ENCODE results near the gene ATN1. TPM values are rescaled to one million over a fixed set of nuclear protein-coding genes. Genes with fewer than 3 reads are reported as not detected.

ATN1 gene
- total RNA-seq, 4 donors from 2014 or later: 49.0 to 136 (median 95.2) TPM

DNA sequence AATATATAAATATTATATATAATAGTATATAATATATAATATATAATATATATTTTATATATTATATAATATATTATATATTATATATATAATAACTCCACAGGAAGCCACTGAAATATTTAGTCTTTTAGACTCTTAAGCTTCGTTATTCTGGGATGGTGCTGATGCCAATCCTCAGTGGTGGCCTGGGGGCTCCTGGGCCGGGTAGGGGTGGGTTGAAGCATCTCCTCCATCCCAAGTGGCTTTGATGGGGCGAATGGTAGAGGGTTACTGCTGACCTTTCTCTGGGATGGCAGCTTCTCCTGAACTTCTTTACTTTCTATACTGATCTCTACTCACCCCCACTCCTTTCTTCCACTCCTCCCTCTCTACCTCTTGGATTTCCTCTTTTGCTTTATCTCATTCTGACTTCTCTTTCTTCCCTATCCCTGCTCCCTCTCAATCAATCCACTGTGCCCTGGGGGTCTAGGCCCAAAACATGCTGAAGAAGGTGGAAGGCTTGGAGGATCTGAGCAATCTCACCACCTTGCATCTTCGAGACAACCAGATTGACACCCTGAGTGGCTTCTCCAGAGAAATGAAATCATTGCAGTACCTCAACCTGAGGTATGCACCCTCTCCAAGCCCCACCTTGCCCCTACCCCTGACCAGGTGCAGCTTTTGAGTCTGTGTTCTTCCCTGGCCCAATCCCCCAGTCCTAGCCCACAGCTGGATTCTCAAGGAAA lies 18.2 kb upstream of the ATN1 start:
- H3K4me3 ChIP-seq: no peak overlapping the region
- TF ChIP-seq POLR2A (IDR thresholded peaks at IDR 0.05) (no peak), EP300 (IDR thresholded peaks at IDR 0.05) (no peak), POLR2AphosphoS5 (IDR thresholded peaks at IDR 0.05) (no peak)
- TF ChIP-seq, protein P1, sequence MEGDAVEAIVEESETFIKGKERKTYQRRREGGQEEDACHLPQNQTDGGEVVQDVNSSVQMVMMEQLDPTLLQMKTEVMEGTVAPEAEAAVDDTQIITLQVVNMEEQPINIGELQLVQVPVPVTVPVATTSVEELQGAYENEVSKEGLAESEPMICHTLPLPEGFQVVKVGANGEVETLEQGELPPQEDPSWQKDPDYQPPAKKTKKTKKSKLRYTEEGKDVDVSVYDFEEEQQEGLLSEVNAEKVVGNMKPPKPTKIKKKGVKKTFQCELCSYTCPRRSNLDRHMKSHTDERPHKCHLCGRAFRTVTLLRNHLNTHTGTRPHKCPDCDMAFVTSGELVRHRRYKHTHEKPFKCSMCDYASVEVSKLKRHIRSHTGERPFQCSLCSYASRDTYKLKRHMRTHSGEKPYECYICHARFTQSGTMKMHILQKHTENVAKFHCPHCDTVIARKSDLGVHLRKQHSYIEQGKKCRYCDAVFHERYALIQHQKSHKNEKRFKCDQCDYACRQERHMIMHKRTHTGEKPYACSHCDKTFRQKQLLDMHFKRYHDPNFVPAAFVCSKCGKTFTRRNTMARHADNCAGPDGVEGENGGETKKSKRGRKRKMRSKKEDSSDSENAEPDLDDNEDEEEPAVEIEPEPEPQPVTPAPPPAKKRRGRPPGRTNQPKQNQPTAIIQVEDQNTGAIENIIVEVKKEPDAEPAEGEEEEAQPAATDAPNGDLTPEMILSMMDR (IDR thresholded peaks at IDR 0.05): no peak
- H3K27ac ChIP-seq: no peak overlapping the region
- whole genome bisulfite sequencing, 2 donors (ENCODE audit: low coverage in 1 of 2): 88 to 100% methylated on average over 2 to 3 of the region's 4 CpGs
- ATAC-seq: no peak
- H3K9me3 ChIP-seq: no peaks in the 10 kb centered on the region
- peaks cover 0 to 21% (median 4%) of the 10 kb centered on the region in 3 donors for H3K4me1 ChIP-seq
- peaks cover 0 to 24% of the 10 kb centered on the region in 2 donors for H3K36me3 ChIP-seq
- H3K27me3 ChIP-seq: no peaks in the 10 kb centered on the region

DNA sequence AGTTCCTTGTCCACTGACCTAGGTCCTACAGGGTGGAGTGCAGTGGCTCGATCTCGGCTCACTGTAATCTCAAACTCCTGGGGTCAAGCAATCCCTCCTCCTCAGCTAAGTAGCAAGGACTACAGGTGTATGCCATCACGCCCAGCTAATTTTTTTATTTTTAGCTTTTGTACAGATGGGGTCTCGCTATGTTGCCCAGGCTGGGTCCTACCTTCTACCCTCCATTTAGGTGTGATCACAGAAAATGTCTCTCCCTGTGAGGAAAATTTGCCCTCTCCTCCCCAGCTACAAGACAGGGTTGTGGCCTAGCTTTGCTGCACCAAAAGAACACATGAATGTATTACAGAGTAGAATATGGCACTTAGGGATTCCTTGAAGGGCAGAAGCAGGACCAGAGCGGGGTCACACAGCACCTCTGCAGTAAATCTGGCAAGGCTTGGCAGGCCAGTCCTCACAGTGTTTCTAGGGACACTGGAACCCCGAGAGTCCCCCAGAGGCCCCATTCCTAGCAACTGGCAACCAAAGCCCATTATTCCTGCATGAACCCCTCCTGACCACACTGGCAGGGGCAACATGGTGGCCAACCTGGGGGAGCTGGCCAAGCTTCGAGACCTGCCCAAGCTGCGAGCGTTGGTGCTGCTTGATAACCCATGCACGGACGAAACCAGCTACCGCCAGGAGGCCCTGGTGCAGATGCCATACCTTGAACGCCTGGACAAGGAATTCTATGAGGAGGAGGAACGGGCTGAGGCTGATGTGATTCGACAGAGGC lies 15.4 kb upstream of the ATN1 start:
- H3K27ac ChIP-seq: no peak overlapping the region
- no peak overlapping the region for H3K4me3 ChIP-seq
- TF ChIP-seq POLR2AphosphoS5 (IDR thresholded peaks at IDR 0.05) (no peak), POLR2A (IDR thresholded peaks at IDR 0.05) (no peak), EP300 (IDR thresholded peaks at IDR 0.05) (no peak)
- TF ChIP-seq, protein P1 (IDR thresholded peaks at IDR 0.05): no peak
- H3K27me3 ChIP-seq: no peaks in the 10 kb centered on the region
- 87 to 88% methylated on average over 7 to 8 of the region's 15 CpGs for WGBS, 2 donors (ENCODE audit: low coverage in 1 of 2)
- no peak for ATAC-seq
- peaks cover 0 to 31% (median 15%) of the 10 kb centered on the region in 3 donors for H3K4me1 ChIP-seq
- no peaks in the 10 kb centered on the region for H3K9me3 ChIP-seq
- H3K36me3 ChIP-seq: peaks cover 0 to 21% of the 10 kb centered on the region in 2 donors

DNA sequence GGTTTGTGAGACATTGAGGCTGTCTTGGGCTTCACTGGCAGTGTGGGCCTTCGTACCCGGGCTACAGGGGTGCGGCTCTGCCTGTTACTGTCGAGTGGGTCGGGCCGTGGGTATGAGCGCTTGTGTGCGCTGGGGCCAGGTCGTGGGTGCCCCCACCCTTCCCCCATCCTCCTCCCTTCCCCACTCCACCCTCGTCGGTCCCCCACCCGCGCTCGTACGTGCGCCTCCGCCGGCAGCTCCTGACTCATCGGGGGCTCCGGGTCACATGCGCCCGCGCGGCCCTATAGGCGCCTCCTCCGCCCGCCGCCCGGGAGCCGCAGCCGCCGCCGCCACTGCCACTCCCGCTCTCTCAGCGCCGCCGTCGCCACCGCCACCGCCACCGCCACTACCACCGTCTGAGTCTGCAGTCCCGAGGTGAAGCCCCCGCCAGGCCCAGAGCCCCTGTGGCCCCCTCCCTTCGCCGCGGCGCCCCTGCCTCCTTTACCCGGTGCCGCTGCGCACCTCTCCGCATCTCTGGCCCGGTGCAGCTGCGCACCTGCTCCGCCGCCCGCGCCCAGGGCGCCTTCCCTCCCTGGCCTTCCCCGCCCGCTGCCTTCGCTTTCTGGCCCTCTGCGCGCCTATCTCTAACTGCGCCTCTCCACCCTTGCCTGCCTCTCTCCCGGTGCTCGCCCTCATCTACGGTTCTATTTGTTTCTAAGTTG lies 13.4 kb upstream of the ATN1 start, which contains the start of gene ENO2:
ENO2 (plus strand) TSS at position 335 of the 701 bp plus-strand sequence. CDS start 1,253 bp downstream, outside the sequence.
- WGBS, 2 donors (ENCODE audit: low coverage in 1 of 2): 0% methylated on average over 14 to 15 of the region's 68 CpGs

DNA sequence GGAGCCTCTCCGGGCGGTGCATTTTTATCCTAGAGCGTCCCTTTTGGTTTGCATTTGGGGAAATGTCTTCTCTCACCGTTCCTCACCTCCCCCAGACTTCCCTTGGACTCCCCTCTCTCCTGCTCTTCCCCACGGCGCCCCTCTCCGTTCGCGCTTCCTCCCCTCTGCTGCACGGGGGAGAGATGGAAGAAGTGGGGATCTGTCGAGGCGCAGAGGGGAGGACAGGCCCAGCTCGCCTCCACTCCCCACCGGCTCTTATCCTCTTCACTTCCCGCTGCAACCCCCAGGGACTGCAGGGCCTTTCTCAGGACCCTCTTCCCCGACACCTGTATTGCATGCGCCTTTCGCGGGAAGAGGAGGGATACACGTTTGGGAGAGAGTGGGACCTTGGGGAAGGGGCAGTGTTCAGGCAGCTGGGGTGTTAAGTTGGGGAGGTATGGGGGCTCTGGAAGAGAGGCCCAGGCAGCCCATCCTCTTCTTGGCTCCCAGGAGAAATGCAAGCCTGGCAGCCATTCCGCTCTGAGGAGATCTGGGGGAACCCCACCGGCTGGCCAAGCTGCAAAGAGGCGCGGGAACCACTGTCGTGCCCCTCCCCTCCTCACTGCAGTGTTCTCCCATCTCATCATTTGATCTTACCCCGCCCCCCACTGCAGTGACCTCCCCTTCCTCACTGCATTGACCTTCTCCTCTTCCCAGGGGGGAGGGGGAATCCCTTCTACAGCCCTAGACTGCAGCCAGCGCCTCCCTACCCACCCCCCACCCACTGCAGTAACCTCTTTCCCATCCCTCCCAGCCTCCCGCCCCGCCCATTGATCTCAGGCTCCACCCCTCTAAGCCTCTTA lies 12.6 kb upstream of the ATN1 start:
- TF ChIP-seq EP300 (IDR thresholded peaks at IDR 0.05): no peak
- no peak for TF ChIP-seq POLR2A (IDR thresholded peaks at IDR 0.05)
- TF ChIP-seq POLR2AphosphoS5 (IDR thresholded peaks at IDR 0.05): no peak
- TF ChIP-seq, protein P1 (IDR thresholded peaks at IDR 0.05): no peak
- H3K4me1 ChIP-seq: peaks cover 0 to 31% (median 15%) of the 10 kb centered on the region in 3 donors
- H3K36me3 ChIP-seq: peaks cover 0 to 42% of the 10 kb centered on the region in 2 donors
- no peaks in the 10 kb centered on the region for H3K27me3 ChIP-seq
- peak overlapping the region; percentile 58 to 92 (median 90) for H3K27ac ChIP-seq
- no peaks in the 10 kb centered on the region for H3K9me3 ChIP-seq
- H3K4me3 ChIP-seq: peak overlapping the region; percentile 65 to 87
- ATAC-seq: no peak
- 6 to 9% methylated on average over 7 to 14 of the region's 29 CpGs for WGBS, 2 donors (ENCODE audit: low coverage in 1 of 2)

More for the DNA sequence above, 13.4 kb upstream of the ATN1 start, which contains the start of gene ENO2:
- peaks cover 0 to 31% (median 15%) of the 10 kb centered on the region in 3 donors for H3K4me1 ChIP-seq
- H3K4me3 ChIP-seq: peak within 1 kb of the TSS; percentile 65 to 87
- H3K9me3 ChIP-seq: no peaks in the 10 kb centered on the region
- TF ChIP-seq POLR2A (IDR thresholded peaks at IDR 0.05): peak; percentile 40 to 54
- TF ChIP-seq, protein P1 (IDR thresholded peaks at IDR 0.05): peak in 1 of 4 experiments; percentile 24
- TF ChIP-seq POLR2AphosphoS5 (IDR thresholded peaks at IDR 0.05): peak; percentile 26
- no peak for TF ChIP-seq EP300 (IDR thresholded peaks at IDR 0.05)
- H3K27ac ChIP-seq: peak within 1 kb of the TSS; percentile 58 to 92 (median 90)
- peak; percentile 96 for ATAC-seq
- H3K27me3 ChIP-seq: no peaks in the 10 kb centered on the region
- H3K36me3 ChIP-seq: peaks cover 0 to 34% of the 10 kb centered on the region in 2 donors
